NOMO-1 treated with dmso at 0.1 percent for 144 hours (cell line): Measurements from ENCODE around the gene USB1.

Experiments
- DNase-seq: peaks from one replicate; lab custom pipeline; 2025; ENCODE audit not compliant: unreplicated experiment; lab: John Stamatoyannopoulos, UW

The USB1 gene

GRCh38 chr16:58046054-58046881 lies 45.1 kb downstream of the USB1 start:
- DNase-seq, result peak; percentile 9

- no peak for DNase-seq
Observed at GRCh38 chr16:58046936-58047335, 45.7 kb downstream of the USB1 start.

GRCh38 chr16:58047557-58048348 lies 46.5 kb downstream of the USB1 start:
- no peak for DNase-seq

DNA sequence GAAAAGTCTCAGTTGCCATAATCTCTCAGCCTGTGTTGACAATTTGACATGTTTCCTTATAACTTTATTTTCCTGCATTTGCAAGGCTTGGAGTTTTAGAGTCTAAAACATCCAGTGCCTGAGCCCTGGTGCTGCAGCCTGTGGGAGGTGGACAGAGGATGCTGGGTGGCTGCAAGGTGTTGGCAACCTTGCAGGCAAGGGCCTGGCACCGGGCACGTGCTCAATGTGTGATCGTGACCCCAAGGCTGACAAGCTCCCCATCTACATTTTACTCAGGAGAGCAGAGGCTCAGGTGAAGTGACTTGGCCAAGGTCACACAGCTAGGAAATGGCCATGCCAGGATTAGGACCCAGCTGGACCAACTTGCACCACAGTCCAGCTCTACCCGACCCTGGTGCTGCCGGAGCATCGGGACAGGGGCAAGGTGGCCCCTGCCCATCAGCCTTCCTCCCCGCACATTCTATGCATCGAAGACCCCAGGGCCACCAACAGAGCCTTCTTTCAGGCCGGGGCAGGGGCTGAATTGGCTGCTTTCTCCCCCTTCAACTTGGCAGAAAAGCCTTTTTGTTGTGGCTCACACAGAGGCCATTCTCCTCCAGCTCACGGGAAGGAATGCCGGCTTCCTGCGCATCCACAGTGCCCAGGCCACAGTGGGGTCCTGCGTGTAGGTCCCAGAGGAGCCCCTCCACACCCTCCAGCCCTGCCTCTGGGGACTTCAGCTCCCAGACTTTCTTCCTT lies 47.5 kb downstream of the USB1 start:
- no peak for DNase-seq

GRCh38 chr16:58049232-58050185 lies 48.3 kb downstream of the USB1 start:
- DNase-seq, result no peak

- DNase-seq, result no peak
Observed at GRCh38 chr16:58051296-58051695, 50.1 kb downstream of the USB1 start.

DNA sequence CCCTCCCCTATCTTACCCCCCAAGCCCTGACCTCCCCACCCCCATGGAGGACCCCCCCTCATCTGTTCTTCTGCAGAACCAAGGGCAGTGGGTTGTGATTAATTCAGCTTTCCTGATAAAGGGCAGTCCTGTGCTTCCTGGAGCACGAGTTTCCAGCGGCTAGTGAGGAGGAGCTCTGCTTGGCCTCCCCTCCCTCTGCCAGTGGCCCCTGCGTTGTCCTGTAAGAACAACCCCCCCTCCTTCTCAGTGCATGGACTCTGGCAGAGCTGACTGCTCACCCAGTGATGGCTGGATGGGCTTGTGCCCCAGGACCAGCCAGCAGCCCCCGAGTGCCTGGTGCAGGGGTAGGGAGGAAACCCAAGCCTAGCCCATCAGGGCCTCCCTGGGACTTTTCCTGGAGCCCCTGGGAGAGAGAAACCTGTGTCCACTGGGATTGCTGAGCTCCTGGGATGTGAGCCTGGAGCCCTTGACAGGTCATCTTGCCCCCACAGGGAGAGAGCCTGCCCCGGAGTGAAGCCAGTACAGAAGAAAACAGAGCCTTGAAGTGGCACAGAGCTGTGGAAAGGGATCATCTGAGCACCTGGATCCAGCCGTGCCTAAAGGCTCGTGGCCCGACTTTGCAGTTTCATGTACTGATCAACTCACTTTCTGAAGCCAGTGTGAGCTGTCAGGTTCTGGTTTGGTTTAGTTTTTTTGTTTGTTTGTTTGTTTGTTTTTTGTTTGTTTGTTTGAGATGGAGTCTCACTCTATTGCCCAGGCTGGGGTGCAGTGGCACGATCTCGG lies 50.8 kb downstream of the USB1 start:
- DNase-seq, result no peak

DNA sequence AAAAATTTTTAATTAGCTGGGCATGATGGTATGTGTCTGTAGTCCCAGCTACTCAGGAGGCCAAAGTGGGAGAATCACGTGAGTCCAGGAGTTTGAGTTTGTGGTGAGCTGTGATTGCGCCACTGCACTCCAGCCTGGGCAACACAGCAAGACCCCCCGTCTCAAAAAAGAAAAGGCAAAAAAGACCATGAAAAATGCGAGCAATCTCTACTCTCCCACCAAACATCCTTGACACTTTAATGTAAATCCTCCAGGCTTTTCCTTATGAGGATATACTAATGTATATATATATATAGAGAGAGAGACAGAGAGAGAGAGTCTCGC lies 52.4 kb downstream of the USB1 start:
- no peak for DNase-seq

DNA sequence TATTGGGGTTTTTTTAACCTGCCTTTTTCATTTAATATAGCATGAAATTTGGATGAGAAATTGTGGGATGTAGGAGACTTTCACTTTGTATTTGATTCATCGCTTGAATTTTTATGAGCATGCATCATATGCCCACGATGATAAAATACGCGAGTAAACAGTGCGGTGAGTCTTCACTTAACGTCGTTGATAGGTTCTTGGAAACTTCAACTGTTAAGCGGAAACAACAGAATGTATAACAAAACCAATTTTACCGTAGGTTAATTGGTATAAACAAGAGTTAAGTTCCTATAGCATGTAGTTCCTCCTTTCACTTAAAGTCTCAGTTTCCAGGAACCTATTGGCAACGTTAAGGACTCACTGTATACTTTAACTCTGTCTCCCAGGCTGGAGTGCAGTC lies 53.1 kb downstream of the USB1 start:
- DNase-seq, result no peak

GRCh38 chr16:58056580-58056979 lies 55.4 kb downstream of the USB1 start:
- no peak for DNase-seq

DNA sequence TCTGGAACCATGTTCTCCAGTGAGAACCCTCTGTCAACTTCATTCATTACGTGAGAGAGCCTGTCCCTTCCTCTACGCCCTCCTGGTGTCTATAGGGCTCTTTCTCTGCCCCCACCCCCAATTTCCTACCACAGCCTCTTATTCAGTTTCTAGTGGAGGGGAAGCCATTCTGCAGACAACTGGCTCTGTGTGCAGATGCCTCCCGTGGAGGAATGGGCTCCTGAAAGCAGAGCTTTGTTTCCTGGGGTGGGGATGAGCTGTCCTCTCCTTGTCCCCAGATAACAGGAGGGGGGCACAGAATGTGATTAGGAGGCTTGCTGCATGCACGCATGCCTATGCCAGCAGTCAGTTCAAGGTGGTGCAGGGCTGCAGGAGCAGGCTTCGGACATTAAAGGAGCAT lies 55.9 kb downstream of the USB1 start:
- DNase-seq, result no peak

DNA sequence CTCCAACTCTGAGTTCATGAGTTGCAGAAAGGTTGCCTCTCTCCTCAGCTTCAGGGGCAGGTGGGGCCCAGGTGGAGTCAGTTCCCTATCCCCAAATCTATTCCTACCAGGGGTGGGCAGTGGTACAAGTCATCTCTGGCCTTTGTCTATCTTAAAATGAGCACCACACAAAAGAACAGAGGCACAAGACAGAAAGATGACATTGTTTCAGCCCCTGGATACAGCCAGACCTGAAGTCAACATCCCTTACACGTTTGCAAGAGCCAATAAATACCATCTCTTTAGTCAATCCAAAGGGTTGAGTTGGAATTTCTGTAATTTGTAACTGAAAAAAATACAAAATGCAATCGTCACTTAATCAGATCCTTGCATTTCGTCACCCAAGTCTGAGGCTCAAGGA lies 56.6 kb downstream of the USB1 start:
- DNase-seq, result no peak

DNA sequence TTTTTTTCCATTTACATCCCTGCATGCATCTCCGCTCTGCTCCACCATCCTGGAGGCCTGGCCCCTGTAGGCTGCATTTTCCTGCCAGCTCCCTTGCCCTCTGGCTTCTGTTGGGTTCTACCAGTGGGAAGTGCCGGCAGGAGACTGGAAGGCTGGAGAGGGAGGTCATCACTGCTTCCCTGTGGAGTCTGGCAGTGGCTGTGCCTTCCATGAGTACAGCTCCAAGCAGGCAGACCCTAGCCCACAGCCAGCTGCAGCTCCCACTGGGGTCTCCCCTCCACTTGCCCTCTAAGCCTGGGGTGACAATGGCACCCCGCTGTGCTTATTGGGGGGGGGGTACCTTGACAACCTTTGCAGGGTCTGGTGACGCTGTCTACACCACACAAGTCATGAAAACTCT lies 61.6 kb downstream of the USB1 start:
- no peak for DNase-seq

GRCh38 chr16:58063377-58064076 lies 62.3 kb downstream of the USB1 start:
- DNase-seq, result no peak

DNA sequence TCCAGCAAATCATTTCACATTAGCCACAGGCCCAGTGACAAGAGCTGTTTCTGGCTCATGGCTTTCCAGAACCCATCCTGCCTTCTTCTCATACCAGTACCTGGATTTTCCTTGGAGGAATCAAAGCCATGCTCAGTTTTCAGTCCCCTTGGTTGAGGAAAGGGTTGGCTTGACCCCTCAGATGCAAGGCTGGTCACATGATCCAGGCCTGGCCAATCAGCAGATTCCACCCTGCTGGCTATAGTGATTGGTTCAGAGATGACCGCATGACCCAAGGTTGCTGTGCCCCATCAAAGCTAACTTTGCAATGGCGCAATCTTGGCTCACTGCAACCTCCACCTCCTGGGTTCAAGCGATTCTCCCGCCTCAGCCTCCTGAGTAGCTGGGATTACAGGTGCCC lies 69.4 kb downstream of the USB1 start:
- no peak for DNase-seq
